H4 (cell line): ENCODE results near the gene PCNX1. TPM values are rescaled to one million over a fixed set of nuclear protein-coding genes. Genes with fewer than 3 reads are reported as not detected.

ENCODE experiments used
- DNase-seq: peaks from one replicate; pipeline ENCODE4 v3.0.0-alpha.2; 2015; ENCODE audit warnings: low spot score
- total RNA-seq: library from RNA; depleted of rRNA; stranded (reverse); fragments of >200 nt; shearing (Covaris generic); gene quantifications from 2 replicates; pipeline ENCODE4 v1.2.3, GENCODE V29; 2014

Gene PCNX1
- total RNA-seq, 1 experiment from 2014 or later = 22.2 TPM

DNA sequence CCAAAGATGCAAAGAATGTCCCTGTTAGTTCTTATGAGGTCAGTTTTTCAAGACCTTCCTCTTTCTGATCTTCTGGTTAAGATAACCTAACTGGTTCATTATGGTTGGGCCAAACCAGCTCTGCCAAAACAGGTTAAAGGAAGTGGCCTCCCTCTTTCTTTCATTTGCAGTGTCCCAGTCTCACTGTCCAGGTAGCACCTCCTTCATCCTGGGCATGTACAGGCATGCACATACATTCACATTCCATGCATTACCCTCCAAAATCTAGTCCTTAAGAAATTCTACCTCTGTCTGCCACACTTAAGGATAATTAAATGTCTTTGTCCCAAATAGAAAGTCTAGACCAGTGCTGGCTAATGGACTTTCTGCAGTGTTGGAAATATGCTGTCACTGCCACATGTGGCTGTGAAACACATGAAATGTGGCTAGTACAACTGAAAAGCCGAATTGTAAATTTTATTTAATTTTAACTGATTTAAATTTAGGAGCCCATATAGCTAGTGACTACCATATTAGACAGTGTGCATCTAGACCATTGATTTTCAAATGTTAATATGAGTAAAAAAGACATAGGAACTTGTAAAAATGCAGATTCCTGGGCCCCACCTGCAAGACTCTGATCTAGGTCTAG lies 169.3 kb downstream of the PCNX1 start:
- DNase-seq = no peak

DNA sequence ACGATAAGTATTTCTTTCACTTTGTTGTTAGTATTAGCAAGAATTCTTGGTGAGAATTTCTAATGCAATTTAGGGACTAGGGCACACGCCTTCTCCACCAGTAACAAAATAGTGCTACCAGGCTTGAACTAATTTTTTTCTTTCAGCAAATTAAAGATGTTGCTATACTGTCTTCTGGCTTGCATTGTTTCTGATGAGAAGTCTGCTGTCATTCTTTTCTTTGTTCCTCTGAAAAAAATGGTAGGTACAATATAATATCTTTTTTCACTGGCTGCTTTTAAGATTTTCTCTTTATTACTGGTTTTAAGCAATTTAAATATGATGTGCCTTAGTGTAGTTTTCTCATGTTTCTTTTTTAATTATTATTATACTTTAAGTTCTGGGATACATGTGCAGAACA lies 171.2 kb downstream of the PCNX1 start:
- no peak for DNase-seq

DNA sequence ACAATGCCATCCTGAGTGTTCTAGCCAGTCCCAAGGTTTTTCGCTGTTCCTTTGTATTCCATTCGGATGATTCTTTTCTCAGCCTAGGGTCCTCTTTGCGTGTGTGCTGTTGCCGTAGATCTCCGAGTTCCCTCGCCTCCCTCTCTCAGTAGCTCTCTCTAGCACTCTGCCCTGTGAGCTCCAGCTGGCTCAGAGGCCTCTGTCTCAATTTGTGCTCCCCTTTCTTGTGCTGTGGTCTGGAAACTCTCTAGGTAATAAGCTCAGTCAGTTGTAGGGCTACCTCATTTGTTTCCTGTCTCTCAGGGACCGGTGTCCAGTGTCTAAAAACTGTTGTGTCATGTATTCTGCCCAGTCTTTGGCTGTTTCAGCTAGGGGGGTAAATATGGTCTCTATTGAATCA lies 179.3 kb downstream of the PCNX1 start:
- no peak for DNase-seq

DNA sequence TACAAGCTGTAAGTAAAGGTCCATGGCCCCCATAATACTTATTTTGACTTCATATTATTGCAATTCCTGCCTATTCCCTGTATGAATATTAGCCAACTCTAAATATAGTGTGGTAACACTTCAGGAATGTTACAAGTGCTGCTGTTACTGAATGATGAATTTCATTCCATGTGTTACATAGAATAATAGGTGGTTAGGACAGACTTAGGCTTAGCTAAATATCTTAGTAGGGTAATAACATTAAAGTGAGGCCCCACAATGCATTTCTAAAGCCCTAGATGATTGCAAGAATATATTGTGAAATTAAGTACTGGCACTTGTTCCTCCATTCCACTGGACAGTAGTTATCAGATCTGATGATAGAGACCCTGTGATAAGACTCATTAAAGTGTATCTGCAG lies 182.7 kb downstream of the PCNX1 start:
- DNase-seq = no peak

DNA sequence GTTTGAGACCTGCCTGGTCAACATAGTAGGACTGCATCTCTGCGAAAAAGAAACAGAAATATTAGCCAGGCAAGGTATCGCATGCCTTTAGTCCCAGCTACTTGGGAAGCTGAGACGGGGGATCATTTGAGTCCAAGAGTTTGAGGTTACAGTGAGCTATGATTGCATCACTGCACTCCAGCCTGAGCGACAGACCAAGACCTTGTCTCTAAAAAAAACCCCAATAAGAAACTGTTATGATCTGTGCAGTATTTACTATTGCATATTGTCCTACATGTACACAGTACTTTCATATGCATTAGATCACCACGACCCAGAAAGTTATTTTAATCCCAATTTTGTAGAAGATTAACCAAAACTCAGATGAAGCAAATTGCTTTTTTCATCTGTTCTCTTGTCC lies 187.5 kb downstream of the PCNX1 start:
- no peak for DNase-seq

DNA sequence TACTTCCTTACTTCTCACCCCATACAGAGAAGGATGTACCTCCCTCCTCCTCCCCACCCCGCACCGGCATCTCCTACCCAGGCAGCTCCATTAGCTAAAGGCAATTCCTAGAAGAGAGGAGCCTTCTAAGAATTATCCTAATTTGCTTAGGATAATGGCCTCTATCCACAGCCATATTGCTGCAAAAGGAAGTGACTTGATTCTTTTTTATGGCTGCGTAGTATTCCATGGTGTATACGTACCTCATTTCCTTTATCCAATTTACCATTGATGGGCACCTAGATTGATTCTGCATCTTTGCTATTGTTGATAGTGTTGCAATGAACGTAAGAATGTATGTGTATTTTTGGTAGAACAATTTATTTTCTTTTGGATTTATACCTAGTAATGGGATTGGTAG lies 189.7 kb downstream of the PCNX1 start:
- no peak for DNase-seq

DNA sequence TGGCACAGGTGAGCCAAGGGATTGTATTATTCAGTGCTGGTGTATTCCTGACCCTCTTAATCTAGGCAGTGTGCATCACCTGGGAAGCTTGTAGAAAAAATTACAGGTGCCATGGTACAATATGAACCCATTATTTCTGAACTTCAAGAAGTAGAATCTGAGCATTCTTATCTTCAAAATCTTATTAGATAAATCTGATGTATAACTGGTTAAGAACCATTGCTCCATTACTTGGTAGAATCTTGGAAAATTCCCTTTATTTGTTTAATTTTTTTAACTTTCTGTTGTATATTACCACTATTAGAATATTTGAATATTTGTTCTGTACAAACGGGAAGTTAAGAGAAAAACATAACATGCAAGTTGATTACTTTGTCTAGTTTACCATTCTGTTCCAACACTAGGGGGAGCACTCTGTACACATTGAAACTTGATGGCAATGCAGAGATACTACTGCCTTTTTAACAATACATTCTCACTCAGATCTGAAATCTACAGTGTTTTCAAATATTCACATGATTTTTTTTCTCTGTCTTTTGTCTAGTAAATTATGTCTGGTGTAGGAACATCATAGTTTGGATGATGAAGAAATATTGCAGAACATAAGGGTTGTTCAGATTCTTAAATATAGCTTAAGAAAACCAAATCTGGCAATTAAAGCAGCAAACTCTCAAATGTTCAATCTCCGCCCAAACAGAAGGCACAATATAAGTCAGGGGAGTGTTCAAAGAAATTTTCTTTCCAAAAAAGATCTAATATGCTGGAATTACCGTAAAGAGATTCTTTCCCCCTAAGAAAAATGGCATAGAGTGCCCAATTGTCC lies 196.6 kb downstream of the PCNX1 start:
- DNase-seq = peak; percentile 63

DNA sequence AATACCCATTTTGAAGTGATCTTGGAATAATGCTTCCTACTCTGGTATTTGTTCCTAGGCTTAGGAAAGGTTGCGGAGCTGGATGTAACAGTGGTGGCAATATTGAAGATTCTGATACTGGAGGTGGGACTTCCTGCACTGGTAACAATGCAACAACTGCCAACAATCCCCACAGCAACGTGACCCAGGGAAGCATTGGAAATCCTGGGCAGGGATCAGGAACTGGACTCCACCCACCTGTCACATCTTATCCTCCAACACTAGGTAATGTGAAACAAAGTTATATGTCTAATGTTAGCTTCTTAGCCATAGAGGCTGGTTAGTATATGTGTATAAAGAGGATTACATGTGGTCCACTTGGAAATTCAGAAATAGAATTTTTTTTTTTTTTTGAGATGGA lies 197.9 kb downstream of the PCNX1 start:
- no peak for DNase-seq

DNA sequence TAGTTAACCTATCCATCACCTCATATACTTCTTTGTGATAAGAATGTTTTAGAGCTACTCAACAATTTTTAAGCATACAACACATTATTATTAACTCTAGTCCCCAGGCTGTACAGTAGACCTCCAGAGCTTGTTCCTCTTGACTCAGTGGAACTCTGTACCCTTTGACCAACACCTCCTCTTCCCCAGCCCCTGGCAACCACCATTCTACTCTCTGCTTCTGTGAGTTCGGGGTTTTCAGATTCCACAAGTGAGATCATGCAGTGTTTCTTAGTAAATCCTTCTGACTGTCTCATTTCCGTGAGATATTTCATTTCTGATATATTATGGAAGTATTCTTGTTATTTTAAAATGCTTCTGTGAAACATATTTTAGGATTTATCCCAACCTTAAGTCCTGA lies 200.7 kb downstream of the PCNX1 start:
- no peak for DNase-seq

DNA sequence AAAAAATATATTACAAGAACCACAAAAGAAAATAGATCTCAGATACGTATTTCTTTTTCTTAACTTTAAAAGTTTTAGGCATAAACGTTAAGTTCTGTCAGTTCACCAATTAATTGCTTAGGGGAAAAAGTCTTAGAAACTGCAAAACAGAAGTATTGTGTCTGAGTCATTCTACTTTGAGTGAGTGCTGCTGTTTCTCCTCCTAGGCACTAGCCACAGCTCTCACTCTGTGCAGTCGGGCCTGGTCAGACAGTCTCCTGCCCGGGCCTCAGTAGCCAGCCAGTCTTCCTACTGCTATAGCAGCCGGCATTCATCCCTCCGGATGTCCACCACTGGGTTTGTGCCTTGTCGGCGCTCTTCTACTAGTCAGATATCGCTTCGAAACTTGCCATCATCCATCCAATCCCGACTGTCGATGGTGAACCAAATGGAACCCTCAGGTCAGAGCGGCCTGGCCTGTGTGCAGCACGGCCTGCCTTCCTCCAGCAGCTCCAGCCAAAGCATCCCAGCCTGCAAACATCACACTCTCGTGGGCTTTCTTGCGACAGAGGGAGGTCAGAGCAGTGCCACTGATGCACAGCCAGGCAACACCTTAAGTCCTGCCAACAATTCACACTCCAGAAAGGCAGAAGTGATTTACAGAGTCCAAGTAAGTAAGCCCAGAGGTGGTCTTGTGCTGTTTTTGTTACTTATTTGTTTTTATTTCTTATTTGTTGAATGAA lies 201.3 kb downstream of the PCNX1 start:
- DNase-seq = no peak

DNA sequence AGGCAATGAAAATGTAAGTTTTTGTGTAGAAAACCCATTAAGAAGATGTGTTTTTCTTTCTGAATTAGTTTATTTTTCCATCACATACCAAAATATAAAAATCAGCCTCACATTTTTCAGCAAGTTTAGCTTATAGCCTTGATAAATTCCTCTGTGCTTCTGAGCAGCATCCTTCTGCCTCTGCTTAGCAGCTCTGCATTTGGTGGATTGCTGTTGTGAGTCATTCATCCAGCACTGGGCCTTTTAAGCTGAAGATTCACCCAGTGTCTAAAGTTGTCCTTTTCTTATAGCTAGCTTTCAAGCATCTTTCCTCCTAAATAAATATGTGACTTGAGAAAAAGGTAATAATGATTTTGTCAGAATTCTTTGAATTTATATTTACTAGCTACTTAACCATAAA lies 206.1 kb downstream of the PCNX1 start:
- no peak for DNase-seq

DNA sequence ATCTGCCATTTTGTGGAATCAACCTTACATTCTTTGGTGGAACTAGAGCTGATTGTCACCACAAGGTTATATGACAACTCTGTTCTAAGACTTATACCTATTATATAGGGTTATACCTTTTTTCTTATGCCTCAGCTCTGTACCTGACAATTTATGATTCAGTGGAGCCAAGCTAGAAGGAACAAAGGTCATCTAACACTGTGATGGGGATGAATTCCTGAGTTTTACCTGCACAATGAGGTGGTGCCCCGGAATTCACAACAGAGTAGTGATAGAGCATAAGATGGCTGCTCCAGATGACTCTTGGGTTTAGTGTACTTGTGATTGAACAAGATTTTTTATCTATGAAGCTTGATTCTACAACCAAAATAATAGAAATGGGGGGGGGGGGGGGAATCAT lies 207.3 kb downstream of the PCNX1 start:
- DNase-seq = no peak

DNA sequence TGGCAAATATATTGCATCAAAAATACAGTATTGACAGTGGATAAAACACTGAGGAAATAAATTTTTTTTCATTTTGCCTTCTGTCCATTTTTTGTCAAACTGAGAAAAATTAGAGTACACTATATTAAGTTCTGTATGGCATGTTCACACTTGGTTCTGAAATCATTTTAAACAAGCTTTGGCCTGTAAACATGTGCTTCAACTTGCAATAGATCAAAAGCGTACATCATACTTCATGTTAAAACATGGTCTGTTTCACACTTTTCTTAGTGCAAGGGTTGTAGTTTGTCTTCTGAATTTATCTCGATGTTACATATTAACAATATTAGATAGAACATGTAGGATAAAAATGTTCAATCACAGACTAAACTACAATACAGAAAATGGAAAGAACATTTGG lies 208.0 kb downstream of the PCNX1 start:
- DNase-seq = no peak

DNA sequence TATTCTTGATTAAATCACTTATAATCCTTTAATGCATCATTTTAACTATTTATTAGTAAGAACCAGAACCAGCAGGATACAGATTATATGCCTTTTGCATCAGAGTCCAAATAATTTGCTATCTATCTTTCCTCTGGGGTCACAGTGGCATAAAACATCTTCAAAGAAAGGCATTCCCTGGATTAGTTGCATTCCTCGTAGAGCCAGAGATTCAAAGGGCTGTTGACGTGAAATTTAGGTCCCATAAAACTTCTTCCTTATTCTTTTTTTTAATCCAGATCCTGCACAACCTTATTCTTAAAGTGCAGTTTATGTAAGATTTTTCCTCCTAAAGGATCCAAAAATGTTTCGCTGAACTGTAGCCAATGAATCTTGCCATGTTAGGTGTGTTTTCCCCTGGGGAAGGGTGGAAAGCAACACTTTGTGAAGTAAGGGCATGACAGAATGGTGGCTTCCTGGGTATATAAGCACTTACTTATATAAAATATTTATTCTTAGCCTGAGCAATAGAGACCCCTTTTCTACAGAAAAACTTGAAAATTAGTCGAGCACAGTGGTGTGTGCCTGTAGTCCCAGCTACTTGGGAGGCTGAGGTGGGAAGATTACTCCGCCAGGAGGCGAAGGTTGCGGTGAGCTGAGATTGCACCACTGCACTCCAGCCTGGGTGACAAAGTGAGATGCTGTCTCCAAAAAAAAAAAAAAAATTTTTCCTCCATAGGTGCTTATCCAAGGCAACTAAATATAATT lies 208.7 kb downstream of the PCNX1 start:
- DNase-seq = no peak

DNA sequence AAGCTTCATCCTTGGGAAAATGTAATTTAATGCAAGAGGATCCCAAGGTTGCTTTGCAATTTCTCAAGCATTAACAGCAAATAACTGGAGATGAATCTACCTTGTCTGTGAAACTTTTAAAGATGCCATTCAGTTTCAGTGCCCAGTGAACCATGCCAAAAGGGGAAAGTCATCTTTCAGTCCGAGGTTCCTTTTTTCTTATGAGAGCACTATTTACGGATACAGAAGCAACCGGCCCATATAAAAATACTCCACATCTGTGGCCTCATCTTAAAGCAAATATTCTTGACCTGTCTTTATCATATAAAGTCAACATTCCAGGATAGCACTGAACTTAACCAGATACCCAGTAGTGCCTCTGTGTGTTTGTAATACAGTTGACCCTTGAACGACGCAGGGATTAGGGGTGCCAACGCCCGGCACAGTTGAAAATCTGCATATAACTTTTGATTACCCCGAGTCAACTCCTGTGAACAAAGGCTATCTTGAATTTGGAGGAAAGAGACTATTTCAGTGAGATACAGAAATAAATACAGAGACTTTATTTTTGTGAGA lies 209.4 kb downstream of the PCNX1 start:
- DNase-seq = no peak

DNA sequence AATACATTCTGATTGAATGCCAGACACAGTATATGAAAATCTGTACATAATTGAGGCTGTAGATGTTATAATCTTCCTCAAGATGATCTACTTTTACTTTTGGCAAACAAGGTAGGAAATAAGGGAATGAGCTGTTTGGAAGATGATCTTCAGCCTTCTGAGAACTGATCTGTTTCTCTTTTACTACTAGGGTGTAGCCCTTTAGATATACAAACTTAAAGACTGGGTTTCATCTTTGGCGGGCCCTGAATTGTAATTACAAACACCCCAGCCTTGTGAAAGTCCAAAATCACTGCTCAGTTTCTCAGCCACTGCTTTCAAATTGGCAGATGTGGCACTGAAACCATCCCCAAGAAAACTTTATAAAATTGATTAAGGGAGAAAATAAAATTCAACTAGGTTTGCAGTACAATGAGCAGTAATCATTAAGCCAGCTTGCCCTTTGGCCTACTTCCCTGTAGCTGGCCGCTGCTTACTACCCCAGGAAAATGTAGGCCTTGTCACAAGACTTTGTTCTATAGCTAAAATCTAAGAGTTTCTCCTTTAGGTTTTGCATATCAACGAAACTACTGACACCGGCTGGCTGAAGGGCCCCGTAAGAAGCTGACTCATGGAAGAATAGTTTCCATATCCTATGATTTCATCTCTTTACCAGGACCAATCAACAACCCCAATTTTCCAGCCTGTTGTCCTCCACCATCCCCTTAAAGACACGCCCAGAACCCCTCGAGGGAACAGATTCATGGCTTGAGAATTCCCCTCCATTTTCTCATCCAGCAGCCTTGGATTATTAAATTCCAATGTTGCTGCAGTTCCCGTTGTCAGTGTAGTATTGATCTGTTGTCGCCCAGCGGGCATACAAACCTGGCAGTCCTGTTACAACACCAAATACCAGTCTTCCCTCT lies 210.8 kb downstream of the PCNX1 start:
- peak; percentile 81 for DNase-seq

DNA sequence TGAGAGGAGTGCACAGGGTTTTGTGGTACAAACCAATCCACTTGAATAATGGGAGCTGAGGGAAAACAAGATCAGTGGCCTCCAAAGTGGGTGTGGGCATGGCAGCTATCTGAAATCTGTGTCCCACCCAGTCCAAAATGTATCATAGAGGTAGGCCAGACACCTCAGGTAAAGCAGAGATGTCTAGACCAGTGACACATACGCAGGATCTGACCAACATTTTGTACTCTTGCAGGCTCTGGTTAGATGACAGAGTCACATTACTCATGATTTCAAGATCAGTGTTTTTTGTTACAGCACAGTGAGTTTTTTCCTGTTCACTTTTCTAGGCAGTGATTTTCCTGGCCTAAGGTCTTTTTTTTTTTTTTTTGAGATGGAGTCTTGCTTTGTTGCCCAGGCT lies 211.8 kb downstream of the PCNX1 start:
- DNase-seq = no peak

DNA sequence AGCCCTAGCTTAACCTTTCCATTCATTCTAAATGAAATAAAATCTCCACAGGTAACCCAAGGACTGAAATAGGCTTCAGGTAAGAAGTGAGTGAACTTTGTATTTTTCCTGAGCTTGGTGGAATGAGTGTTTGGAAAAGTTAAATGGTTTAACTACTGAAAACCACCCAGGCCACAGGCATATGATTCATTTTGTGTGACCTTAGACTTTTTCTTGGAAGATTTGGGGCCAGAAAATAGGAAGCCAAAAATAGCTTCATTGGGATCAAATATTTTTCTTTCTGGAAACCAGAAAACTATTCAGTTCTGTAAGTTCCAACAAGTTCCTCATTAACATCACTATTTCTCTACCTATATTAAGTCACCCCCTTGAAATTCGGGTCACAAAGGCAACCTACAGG lies 212.6 kb downstream of the PCNX1 start:
- DNase-seq = no peak

DNA sequence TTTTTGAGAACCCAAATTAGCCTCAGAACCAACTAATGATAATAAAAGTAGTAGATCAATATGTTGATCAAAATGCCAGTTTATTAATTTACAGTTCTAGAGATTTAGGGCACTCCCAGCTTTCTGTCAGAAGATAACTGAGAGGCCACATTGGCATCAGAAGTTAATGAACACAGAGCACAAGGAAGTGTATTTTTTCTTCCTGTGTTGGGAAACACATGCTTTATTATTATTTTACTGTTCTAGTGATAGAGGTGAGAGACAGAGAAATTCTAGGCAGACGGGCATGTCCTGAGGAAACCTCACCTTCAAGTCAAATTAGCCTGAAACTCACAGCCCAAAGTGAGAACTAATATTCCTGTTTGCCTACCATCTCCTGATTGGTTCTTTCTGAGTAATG lies 213.7 kb downstream of the PCNX1 start:
- no peak for DNase-seq

DNA sequence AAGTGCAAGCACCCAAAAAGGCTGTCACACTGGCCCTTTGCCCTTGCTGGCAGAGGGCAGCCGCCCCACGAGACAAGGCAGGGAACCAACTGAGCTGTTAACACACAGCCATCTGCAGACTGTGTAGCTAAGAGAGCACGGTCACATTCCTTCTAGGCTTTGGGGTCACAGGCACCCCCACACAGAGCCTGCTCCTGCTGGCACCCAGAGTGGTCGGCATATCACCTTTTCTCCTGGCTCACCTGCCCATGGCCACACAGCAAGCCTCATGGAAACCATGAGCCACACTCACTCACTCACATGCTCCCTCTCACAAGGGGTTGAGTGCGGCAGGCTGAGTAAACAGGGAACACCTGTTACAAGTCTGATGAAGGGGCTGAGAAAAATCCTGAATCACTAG lies 214.5 kb downstream of the PCNX1 start:
- DNase-seq = no peak
